HG03439 (cell line): ENCODE measurements around the gene TOR4A.

Experiments
- ATAC-seq: cut with Tn5 transposase; IDR thresholded peaks from one replicate; pipeline ENCODE4 v1.9.1; 2021; ENCODE audit warnings: mild to moderate bottlenecking, moderate library complexity; ENCODE audit not compliant: unreplicated experiment

The TOR4A gene

GRCh38 chr9:137304383-137305059, 27.0 kb downstream of the TOR4A start:
- ATAC-seq = no peak

- ATAC-seq = no peak
Measured at GRCh38 chr9:137305060-137305797, 27.7 kb downstream of the TOR4A start.

- no peak for ATAC-seq
Measured at GRCh38 chr9:137305798-137306065, 28.2 kb downstream of the TOR4A start.

GRCh38 chr9:137306066-137306849, 28.7 kb downstream of the TOR4A start:
- no peak for ATAC-seq

GRCh38 chr9:137306850-137307254, 29.3 kb downstream of the TOR4A start:
- ATAC-seq = no peak

GRCh38 chr9:137307255-137308056, 29.9 kb downstream of the TOR4A start:
- ATAC-seq = no peak

- no peak for ATAC-seq
Measured at GRCh38 chr9:137308057-137308619, 30.6 kb downstream of the TOR4A start.

- ATAC-seq = no peak
Measured at GRCh38 chr9:137309368-137310188, 32.1 kb downstream of the TOR4A start.

GRCh38 chr9:137310189-137311052, 32.9 kb downstream of the TOR4A start:
- ATAC-seq = no peak

GRCh38 chr9:137311171-137311985, 33.9 kb downstream of the TOR4A start:
- ATAC-seq = no peak

- no peak for ATAC-seq
Measured at GRCh38 chr9:137311986-137312851, 34.7 kb downstream of the TOR4A start.

- no peak for ATAC-seq
Measured at GRCh38 chr9:137312852-137313325, 35.4 kb downstream of the TOR4A start.

- no peak for ATAC-seq
Measured at GRCh38 chr9:137313326-137313936, 35.9 kb downstream of the TOR4A start.

GRCh38 chr9:137313956-137314560, 36.5 kb downstream of the TOR4A start:
- ATAC-seq = no peak

GRCh38 chr9:137314561-137315560, 37.3 kb downstream of the TOR4A start:
- no peak for ATAC-seq
